GM18951 (cell line): ENCODE measurements around the gene HERPUD2.

Experiments used
- POLR2A ChIP-seq: IDR thresholded peaks from 4 replicates; pipeline ENCODE4 v1.6.1; 2011; ENCODE audit warnings: mild to moderate bottlenecking; ENCODE audit not compliant: insufficient read length, insufficient read depth; ENCODE audit errors: extremely low read depth
- in situ Hi-C: fragments of 300-500 bp; cut with MboI; formaldehyde crosslinking; loops from one replicate; pipeline ENCODE4 v1.12.0; 2022; ENCODE audit warnings: low sequenced_read_pairs, mixed read lengths, inconsistent platforms; ENCODE audit not compliant: unreplicated experiment

The HERPUD2 gene

DNA sequence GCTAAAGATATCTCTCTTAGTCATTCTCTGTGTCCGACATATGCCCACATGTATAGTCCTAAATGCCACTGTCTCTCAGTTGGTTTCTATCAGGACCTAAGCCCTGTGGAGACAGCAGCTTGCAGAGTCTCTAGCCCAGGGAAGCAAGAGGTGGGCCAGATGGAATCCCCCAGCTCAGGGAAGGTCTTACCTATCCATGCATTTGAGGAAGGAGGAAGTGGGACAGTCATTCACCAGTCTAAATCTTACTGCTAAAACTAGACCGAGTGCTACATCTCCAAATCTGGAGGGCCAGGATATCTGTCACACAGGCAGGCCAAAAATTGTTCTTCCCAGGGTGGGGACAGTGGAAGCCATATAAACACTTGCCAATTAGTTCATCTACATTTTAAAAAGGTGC, 26.4 kb upstream of the HERPUD2 start:
- no peak for TF ChIP-seq POLR2A
- in situ Hi-C loops, result no loop called here

DNA sequence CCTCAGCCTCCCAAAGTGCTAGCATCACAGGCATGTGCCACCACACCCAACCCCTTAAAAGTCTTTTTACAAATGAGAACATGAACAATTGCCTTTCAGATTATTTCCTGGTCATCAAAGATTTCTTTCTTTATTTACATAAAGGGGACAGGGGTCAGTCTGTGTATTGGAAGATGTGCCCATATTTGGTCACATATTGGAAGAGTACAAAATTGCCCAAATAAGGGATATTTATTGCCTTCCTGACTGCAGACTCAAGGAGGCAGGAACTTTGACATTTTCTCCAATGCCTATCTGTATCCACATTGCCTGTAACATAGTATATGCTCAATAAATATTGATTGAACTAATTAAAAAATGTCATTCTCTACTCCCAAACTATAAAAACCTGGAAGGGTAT, 25.9 kb upstream of the HERPUD2 start:
- in situ Hi-C loops, result no loop called here
- no peak for TF ChIP-seq POLR2A

DNA sequence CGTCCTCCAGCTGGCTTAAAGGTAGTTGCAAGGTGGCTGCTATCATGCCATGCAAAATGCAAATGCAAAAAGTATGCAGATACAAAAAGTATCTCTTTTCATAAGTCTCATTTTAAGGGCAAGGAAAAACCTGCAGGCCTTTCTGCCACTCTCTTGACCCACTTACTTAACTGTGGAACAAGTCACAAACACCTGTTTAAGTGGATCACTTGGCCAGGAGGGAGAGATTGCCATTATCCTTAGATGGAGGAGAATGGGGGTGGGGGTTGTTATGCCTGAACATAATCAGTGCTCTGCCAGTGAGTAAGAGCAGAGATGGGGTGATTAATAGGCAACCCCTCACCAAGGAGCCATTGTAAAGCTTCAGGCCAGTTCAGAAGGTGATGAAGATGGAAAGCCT, 25.1 kb upstream of the HERPUD2 start:
- in situ Hi-C loops, result no loop called here
- TF ChIP-seq POLR2A, result no peak

DNA sequence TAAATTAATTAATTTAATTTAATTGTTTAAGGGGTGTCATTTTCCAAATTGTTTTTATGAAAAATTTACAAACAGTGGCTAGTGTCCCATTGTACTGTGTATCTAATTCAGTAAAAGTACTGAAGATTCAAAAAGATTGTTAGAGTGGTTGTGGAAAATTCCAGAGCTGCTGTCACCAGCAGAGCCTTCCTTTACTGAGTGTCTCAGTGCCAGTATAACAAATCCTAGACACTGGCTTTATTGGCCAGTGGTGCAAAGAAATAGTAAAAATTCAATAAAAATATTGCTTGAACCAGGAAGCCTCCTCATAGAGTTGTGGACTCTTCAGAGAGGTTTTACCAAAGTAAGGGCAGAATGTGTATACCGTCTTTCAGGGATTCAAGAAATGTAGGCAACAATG, 23.1 kb upstream of the HERPUD2 start:
- no peak for TF ChIP-seq POLR2A
- in situ Hi-C loops, result loop anchor here (10.0 kb wide), 1 partner anchor 97 kb away; no protein-coding TSS in a partner anchor

GRCh38 chr7:35717516-35717915, 22.6 kb upstream of the HERPUD2 start:
- in situ Hi-C loops, result loop anchor here (10.0 kb wide), 1 partner anchor 97 kb away; no protein-coding TSS in a partner anchor
- TF ChIP-seq POLR2A, result no peak

DNA sequence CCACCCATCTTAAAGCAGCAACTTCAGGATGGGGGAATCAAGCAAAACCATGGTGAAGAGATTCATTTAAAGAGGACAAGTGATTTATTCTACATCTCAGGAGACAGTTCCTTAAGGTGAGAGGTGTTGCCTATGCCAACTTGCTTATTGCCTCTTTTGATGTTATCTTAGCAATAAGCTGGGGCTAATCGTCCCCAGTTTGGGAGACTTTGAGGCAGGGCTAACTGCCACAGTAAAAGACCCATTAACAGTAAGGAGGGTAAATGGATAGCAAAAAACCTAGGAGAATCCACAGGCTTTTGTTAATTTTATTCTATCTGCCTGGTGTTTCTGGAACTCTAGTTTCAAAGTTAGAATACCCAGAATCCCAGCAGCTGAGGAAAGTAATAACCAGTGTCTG, 22.1 kb upstream of the HERPUD2 start:
- in situ Hi-C loops, result loop anchor here (10.0 kb wide), 1 partner anchor 98 kb away; no protein-coding TSS in a partner anchor
- TF ChIP-seq POLR2A, result no peak

- in situ Hi-C loops, result loop anchor here (10.0 kb wide), 1 partner anchor 99 kb away; no protein-coding TSS in a partner anchor
Observed at GRCh38 chr7:35716038-35716803, 21.3 kb upstream of the HERPUD2 start.

GRCh38 chr7:35714862-35715261, 19.9 kb upstream of the HERPUD2 start:
- in situ Hi-C loops, result loop anchor here (10.0 kb wide), 1 partner anchor 100 kb away; no protein-coding TSS in a partner anchor
- no peak for TF ChIP-seq POLR2A

More at GRCh38 chr7:35716038-35716803, 21.3 kb upstream of the HERPUD2 start:
- no peak for TF ChIP-seq POLR2A

GRCh38 chr7:35714407-35714806, 19.5 kb upstream of the HERPUD2 start:
- in situ Hi-C loops, result loop anchor here (10.0 kb wide), 1 partner anchor 100 kb away; no protein-coding TSS in a partner anchor
- TF ChIP-seq POLR2A, result no peak

DNA sequence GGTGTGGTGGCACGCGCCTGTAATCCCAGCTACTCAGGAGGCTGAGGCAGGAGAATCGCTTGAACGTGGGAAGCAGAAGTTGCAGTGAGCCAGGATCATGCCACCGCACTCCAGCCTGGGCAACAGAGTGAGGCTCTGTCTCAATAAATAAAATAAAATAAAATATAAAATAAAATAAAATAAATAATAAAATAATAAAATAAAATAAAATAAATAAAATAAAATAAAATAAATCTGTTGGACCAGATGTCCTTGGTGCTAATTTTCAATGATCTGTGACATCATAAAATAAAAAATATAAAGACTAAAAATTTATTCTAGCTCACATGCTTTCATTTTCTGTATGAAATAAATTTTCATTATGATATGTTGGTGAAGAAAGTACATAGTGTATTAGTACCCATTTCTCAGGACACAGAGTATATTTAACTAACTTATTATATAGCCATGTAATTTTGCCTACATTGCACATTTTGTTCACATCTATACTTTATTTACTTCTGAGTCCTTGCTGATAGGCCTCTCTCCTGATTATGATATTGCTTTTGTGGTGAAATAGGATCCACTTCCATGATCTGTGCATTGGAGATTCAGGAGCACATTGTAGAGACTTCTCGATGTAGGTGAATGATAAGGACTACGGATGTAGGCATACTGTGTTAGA, 17.8 kb upstream of the HERPUD2 start:
- in situ Hi-C loops, result loop anchor here (10.0 kb wide), 1 partner anchor 102 kb away; no protein-coding TSS in a partner anchor
- no peak for TF ChIP-seq POLR2A

- in situ Hi-C loops, result loop anchor here (5.0 kb wide), 1 partner anchor 200 kb away; no protein-coding TSS in a partner anchor
- no peak for TF ChIP-seq POLR2A
Observed at GRCh38 chr7:35707422-35707821, 12.5 kb upstream of the HERPUD2 start.

GRCh38 chr7:35705932-35706461, 11.1 kb upstream of the HERPUD2 start:
- no peak for TF ChIP-seq POLR2A
- in situ Hi-C loops, result loop anchor here (5.0 kb wide), 1 partner anchor 201 kb away; no protein-coding TSS in a partner anchor

DNA sequence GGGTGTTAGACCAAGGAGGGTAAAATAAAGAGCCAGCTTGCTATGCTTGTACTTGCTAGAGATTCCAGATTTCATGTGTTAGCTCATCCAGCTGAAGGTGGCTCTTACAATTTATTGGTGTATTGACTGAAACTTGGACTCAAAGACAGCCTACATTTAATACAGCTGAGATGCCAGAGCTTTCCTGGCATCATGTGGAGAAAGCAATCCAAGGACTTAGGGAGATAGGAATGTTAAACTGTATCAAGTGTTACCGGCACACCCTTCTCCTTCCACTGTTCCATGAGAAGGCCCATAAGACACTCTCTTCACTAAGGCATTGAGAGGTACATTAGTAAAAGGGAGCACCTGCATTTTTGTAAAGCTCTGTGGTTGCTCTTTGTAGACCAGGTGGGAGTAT, 9.3 kb upstream of the HERPUD2 start:
- in situ Hi-C loops, result no loop called here
- no peak for TF ChIP-seq POLR2A
